Measurements from ENCODE around the gene ORC5.

DNA sequence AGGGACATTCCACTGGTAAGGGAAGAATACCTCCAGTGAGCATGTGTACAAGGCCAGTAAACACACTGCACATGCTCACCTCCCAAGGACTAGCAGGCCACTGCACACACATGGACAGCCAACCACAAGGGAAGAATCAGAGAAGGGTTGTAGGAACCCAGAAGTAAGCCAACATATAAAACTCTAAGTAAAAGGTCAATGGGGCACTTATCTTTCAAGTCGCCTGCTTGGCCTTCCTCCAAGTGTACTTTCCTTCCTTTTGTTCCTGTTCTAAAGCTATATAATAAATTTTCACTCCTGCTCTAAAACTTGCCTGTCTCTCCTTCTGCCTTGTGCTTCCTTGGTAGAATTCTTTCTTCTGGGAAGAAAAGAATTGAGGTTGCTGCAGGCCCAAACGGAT, 33.0 kb downstream of the ORC5 start:
- TF ChIP-seq, protein P1, sequence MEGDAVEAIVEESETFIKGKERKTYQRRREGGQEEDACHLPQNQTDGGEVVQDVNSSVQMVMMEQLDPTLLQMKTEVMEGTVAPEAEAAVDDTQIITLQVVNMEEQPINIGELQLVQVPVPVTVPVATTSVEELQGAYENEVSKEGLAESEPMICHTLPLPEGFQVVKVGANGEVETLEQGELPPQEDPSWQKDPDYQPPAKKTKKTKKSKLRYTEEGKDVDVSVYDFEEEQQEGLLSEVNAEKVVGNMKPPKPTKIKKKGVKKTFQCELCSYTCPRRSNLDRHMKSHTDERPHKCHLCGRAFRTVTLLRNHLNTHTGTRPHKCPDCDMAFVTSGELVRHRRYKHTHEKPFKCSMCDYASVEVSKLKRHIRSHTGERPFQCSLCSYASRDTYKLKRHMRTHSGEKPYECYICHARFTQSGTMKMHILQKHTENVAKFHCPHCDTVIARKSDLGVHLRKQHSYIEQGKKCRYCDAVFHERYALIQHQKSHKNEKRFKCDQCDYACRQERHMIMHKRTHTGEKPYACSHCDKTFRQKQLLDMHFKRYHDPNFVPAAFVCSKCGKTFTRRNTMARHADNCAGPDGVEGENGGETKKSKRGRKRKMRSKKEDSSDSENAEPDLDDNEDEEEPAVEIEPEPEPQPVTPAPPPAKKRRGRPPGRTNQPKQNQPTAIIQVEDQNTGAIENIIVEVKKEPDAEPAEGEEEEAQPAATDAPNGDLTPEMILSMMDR (conservative IDR thresholded peaks at IDR 0.05; ENCODE audit: low read length) = no peak
- no peak for TF ChIP-seq EZH2phosphoT487 (IDR thresholded peaks at IDR 0.05; ENCODE audit: borderline replicate concordance, low read depth, low read length)

Measured in OCI-LY7 (cell line).